IMR-90 (cell line): ENCODE measurements around the gene PAM.

Experiments used
- BHLHE40 ChIP-seq: fragments of 150-350 bp; IDR thresholded peaks from 2 replicates; pipeline ENCODE4 v1.6.1; 2016; ENCODE audit warnings: mild to moderate bottlenecking, low read depth, low read length
- CEBPB ChIP-seq: IDR thresholded peaks from 2 replicates; pipeline ENCODE4 v1.6.1; 2012; ENCODE audit warnings: low read depth, low read length, improper control_type of control experiment
- CHD1 ChIP-seq: IDR thresholded peaks from 2 replicates; pipeline ENCODE4 v1.6.1; 2012; ENCODE audit warnings: low read depth, low read length, improper control_type of control experiment
- CTCF ChIP-seq: conservative IDR thresholded peaks from 2 replicates; pipeline ENCODE4 v1.5.1; 2012; ENCODE audit warnings: mild to moderate bottlenecking, low read depth, low read length, improper control_type of control experiment
- ELK1 ChIP-seq: fragments of 150-350 bp; IDR thresholded peaks from 2 replicates; pipeline ENCODE4 v1.6.1; 2016; ENCODE audit warnings: low read depth, mild to moderate bottlenecking, low read length, moderate library complexity, borderline replicate concordance
- MAZ ChIP-seq: IDR thresholded peaks from 2 replicates; pipeline ENCODE4 v1.6.1; 2012; ENCODE audit warnings: low read depth, mild to moderate bottlenecking, low read length, improper control_type of control experiment, moderate library complexity, borderline replicate concordance
- POLR2A ChIP-seq: IDR thresholded peaks from 2 replicates; pipeline ENCODE4 v1.6.1; 2012; ENCODE audit warnings: mild to moderate bottlenecking, low read depth, low read length
- RFX5 ChIP-seq: IDR thresholded peaks from 2 replicates; pipeline ENCODE4 v1.8.0; 2012; ENCODE audit warnings: low read depth, mild to moderate bottlenecking, low read length, moderate library complexity
- SMC3 ChIP-seq: fragments of 150-350 bp; IDR thresholded peaks from 2 replicates; pipeline ENCODE4 v1.6.1; 2016; ENCODE audit warnings: low read depth, mild to moderate bottlenecking, antibody characterized with exemption, low read length, moderate library complexity
- USF2 ChIP-seq: fragments of 150-350 bp; IDR thresholded peaks from 2 replicates; pipeline ENCODE4 v1.6.1; 2017; ENCODE audit warnings: mild to moderate bottlenecking, antibody characterized with exemption, low read length, low read depth

- TF ChIP-seq CTCF (no peak), ELK1 (no peak), BHLHE40 (no peak), RFX5 (no peak), POLR2A (no peak), USF2 (no peak), SMC3 (no peak), CHD1 (no peak), CEBPB (peak; percentile 59; the same call in 1 of the 2 replicates), MAZ (no peak)
Observed at GRCh38 chr5:102722931-102723330, 32.2 kb upstream of the PAM start.
